ENCODE results near the gene LGALS9C.
"Not testable (repeated sequence)": the region's sequence is repeated elsewhere in the genome, so short reads cannot be mapped to it uniquely, and the experiment has no call there.

The LGALS9C gene

GRCh38 chr17:18487633-18488032 is 11.0 kb downstream of the LGALS9C start:
- H3K27me3 ChIP-seq (ENCODE audit: control insufficient read depth, insufficient read depth, low read length); H3K4me3 ChIP-seq (ENCODE audit: low read length); H3K9ac ChIP-seq (ENCODE audit: low read length); H3K4me1 ChIP-seq (ENCODE audit: control insufficient read depth, insufficient read depth, low read length); H3K9me3 ChIP-seq (ENCODE audit: control insufficient read depth, low read length); H3K36me3 ChIP-seq (ENCODE audit: control insufficient read depth, insufficient read depth, low read length): not testable (repeated sequence)

- not testable (repeated sequence) for H3K9ac ChIP-seq (ENCODE audit: low read length); H3K9me3 ChIP-seq (ENCODE audit: control insufficient read depth, low read length); H3K36me3 ChIP-seq (ENCODE audit: control insufficient read depth, insufficient read depth, low read length); H3K4me3 ChIP-seq (ENCODE audit: low read length); H3K4me1 ChIP-seq (ENCODE audit: control insufficient read depth, insufficient read depth, low read length); H3K27me3 ChIP-seq (ENCODE audit: control insufficient read depth, insufficient read depth, low read length)
These were observed 12.0 kb downstream of the LGALS9C start for GRCh38 chr17:18488622-18489021.

GRCh38 chr17:18490016-18490415 is 13.4 kb downstream of the LGALS9C start:
- H3K27me3 ChIP-seq (ENCODE audit: control insufficient read depth, insufficient read depth, low read length); H3K9me3 ChIP-seq (ENCODE audit: control insufficient read depth, low read length); H3K36me3 ChIP-seq (ENCODE audit: control insufficient read depth, insufficient read depth, low read length): not testable (repeated sequence)

GRCh38 chr17:18492712-18493480 is 16.3 kb downstream of the LGALS9C start:
- not testable (repeated sequence) for H3K9me3 ChIP-seq (ENCODE audit: control insufficient read depth, low read length); H3K36me3 ChIP-seq (ENCODE audit: control insufficient read depth, insufficient read depth, low read length); H3K4me1 ChIP-seq (ENCODE audit: control insufficient read depth, insufficient read depth, low read length); H3K27me3 ChIP-seq (ENCODE audit: control insufficient read depth, insufficient read depth, low read length); H3K4me3 ChIP-seq (ENCODE audit: low read length); H3K9ac ChIP-seq (ENCODE audit: low read length)

More at GRCh38 chr17:18490016-18490415, 13.4 kb downstream of the LGALS9C start:
- not testable (repeated sequence) for H3K4me3 ChIP-seq (ENCODE audit: low read length); H3K4me1 ChIP-seq (ENCODE audit: control insufficient read depth, insufficient read depth, low read length); H3K9ac ChIP-seq (ENCODE audit: low read length)

- not testable (repeated sequence) for H3K4me3 ChIP-seq (ENCODE audit: low read length); H3K9ac ChIP-seq (ENCODE audit: low read length); H3K9me3 ChIP-seq (ENCODE audit: control insufficient read depth, low read length); H3K4me1 ChIP-seq (ENCODE audit: control insufficient read depth, insufficient read depth, low read length); H3K27me3 ChIP-seq (ENCODE audit: control insufficient read depth, insufficient read depth, low read length); H3K36me3 ChIP-seq (ENCODE audit: control insufficient read depth, insufficient read depth, low read length)
These were observed 17.7 kb downstream of the LGALS9C start for GRCh38 chr17:18494250-18494768.

- H3K4me1 ChIP-seq (ENCODE audit: control insufficient read depth, insufficient read depth, low read length), result not testable (repeated sequence)
These were observed 20.5 kb downstream of the LGALS9C start for GRCh38 chr17:18497044-18497443.

GRCh38 chr17:18499100-18499499 is 22.5 kb downstream of the LGALS9C start:
- H3K4me3 ChIP-seq (ENCODE audit: low read length); H3K27me3 ChIP-seq (ENCODE audit: control insufficient read depth, insufficient read depth, low read length); H3K36me3 ChIP-seq (ENCODE audit: control insufficient read depth, insufficient read depth, low read length); H3K9ac ChIP-seq (ENCODE audit: low read length); H3K9me3 ChIP-seq (ENCODE audit: control insufficient read depth, low read length); H3K4me1 ChIP-seq (ENCODE audit: control insufficient read depth, insufficient read depth, low read length): not testable (repeated sequence)

More at GRCh38 chr17:18497044-18497443, 20.5 kb downstream of the LGALS9C start:
- not testable (repeated sequence) for H3K9me3 ChIP-seq (ENCODE audit: control insufficient read depth, low read length); H3K4me3 ChIP-seq (ENCODE audit: low read length); H3K36me3 ChIP-seq (ENCODE audit: control insufficient read depth, insufficient read depth, low read length); H3K27me3 ChIP-seq (ENCODE audit: control insufficient read depth, insufficient read depth, low read length); H3K9ac ChIP-seq (ENCODE audit: low read length)

- not testable (repeated sequence) for H3K36me3 ChIP-seq (ENCODE audit: control insufficient read depth, insufficient read depth, low read length); H3K9me3 ChIP-seq (ENCODE audit: control insufficient read depth, low read length); H3K9ac ChIP-seq (ENCODE audit: low read length)
These were observed 23.2 kb downstream of the LGALS9C start for GRCh38 chr17:18499756-18500155.

GRCh38 chr17:18500281-18500680 is 23.7 kb downstream of the LGALS9C start:
- not testable (repeated sequence) for H3K36me3 ChIP-seq (ENCODE audit: control insufficient read depth, insufficient read depth, low read length); H3K27me3 ChIP-seq (ENCODE audit: control insufficient read depth, insufficient read depth, low read length); H3K4me3 ChIP-seq (ENCODE audit: low read length); H3K4me1 ChIP-seq (ENCODE audit: control insufficient read depth, insufficient read depth, low read length); H3K9me3 ChIP-seq (ENCODE audit: control insufficient read depth, low read length); H3K9ac ChIP-seq (ENCODE audit: low read length)

More at GRCh38 chr17:18499756-18500155, 23.2 kb downstream of the LGALS9C start:
- not testable (repeated sequence) for H3K4me3 ChIP-seq (ENCODE audit: low read length); H3K27me3 ChIP-seq (ENCODE audit: control insufficient read depth, insufficient read depth, low read length); H3K4me1 ChIP-seq (ENCODE audit: control insufficient read depth, insufficient read depth, low read length)

- not testable (repeated sequence) for H3K36me3 ChIP-seq (ENCODE audit: control insufficient read depth, insufficient read depth, low read length); H3K27me3 ChIP-seq (ENCODE audit: control insufficient read depth, insufficient read depth, low read length); H3K9me3 ChIP-seq (ENCODE audit: control insufficient read depth, low read length); H3K9ac ChIP-seq (ENCODE audit: low read length); H3K4me3 ChIP-seq (ENCODE audit: low read length); H3K4me1 ChIP-seq (ENCODE audit: control insufficient read depth, insufficient read depth, low read length)
These were observed 24.2 kb downstream of the LGALS9C start for GRCh38 chr17:18500816-18501215.

- not testable (repeated sequence) for H3K4me3 ChIP-seq (ENCODE audit: low read length); H3K9ac ChIP-seq (ENCODE audit: low read length); H3K4me1 ChIP-seq (ENCODE audit: control insufficient read depth, insufficient read depth, low read length); H3K36me3 ChIP-seq (ENCODE audit: control insufficient read depth, insufficient read depth, low read length); H3K9me3 ChIP-seq (ENCODE audit: control insufficient read depth, low read length); H3K27me3 ChIP-seq (ENCODE audit: control insufficient read depth, insufficient read depth, low read length)
These were observed 26.6 kb downstream of the LGALS9C start for GRCh38 chr17:18503221-18503620.

GRCh38 chr17:18507729-18508128 is 31.1 kb downstream of the LGALS9C start:
- H3K9me3 ChIP-seq (ENCODE audit: control insufficient read depth, low read length); H3K9ac ChIP-seq (ENCODE audit: low read length); H3K4me3 ChIP-seq (ENCODE audit: low read length); H3K4me1 ChIP-seq (ENCODE audit: control insufficient read depth, insufficient read depth, low read length); H3K27me3 ChIP-seq (ENCODE audit: control insufficient read depth, insufficient read depth, low read length); H3K36me3 ChIP-seq (ENCODE audit: control insufficient read depth, insufficient read depth, low read length): not testable (repeated sequence)

GRCh38 chr17:18508667-18509066 is 32.1 kb downstream of the LGALS9C start:
- H3K27me3 ChIP-seq (ENCODE audit: control insufficient read depth, insufficient read depth, low read length); H3K4me3 ChIP-seq (ENCODE audit: low read length); H3K4me1 ChIP-seq (ENCODE audit: control insufficient read depth, insufficient read depth, low read length); H3K36me3 ChIP-seq (ENCODE audit: control insufficient read depth, insufficient read depth, low read length); H3K9me3 ChIP-seq (ENCODE audit: control insufficient read depth, low read length); H3K9ac ChIP-seq (ENCODE audit: low read length): not testable (repeated sequence)

Data from mucosa of stomach (tissue), 1 donor.